Activated B cell treated with CpG ODN at 0.5 μM for 24 hours (primary cell): ENCODE data around the gene P2RY6. TPM values are rescaled to one million over a fixed set of nuclear protein-coding genes. Genes with fewer than 3 reads are reported as not detected.

Experiments used
- ATAC-seq: fragments of 200-7000 bp; cut with Tn5 transposase; one replicate; pipeline ENCODE4 v1.10.0; 2021; ENCODE audit warnings: low read depth, mild to moderate bottlenecking, moderate library complexity
- CTCF ChIA-PET: fragments of 350-600 bp; sonication (Branson Sonifier 250); formaldehyde crosslinking; loops from one replicate; lab custom pipeline; 2021; ENCODE audit warnings: antibody characterized with exemption; lab: Charles Lee
- POLR2A ChIA-PET: fragments of 350-600 bp; sonication (Branson Sonifier 250); formaldehyde crosslinking; loops from one replicate; lab custom pipeline; 2021; ENCODE audit warnings: antibody characterized with exemption; lab: Charles Lee
- DNase-seq: peaks from one replicate; pipeline ENCODE4 v3.0.0; 2022
- H3K27ac Mint-ChIP-seq: one replicate; pipeline ENCODE4 v1.8.0; 2020; ENCODE audit warnings: mixed read lengths
- H3K27me3 Mint-ChIP-seq: one replicate; pipeline ENCODE4 v1.8.0; 2021; ENCODE audit warnings: mixed read lengths
- H3K36me3 Mint-ChIP-seq: one replicate; pipeline ENCODE4 v1.8.0; 2021; ENCODE audit warnings: low read depth, mixed read lengths
- H3K4me1 Mint-ChIP-seq: one replicate; pipeline ENCODE4 v1.8.0; 2021; ENCODE audit warnings: mixed read lengths
- H3K4me3 Mint-ChIP-seq: one replicate; pipeline ENCODE4 v1.8.0; 2020; ENCODE audit warnings: mild to moderate bottlenecking, mixed read lengths
- H3K9me3 Mint-ChIP-seq: one replicate; pipeline ENCODE4 v1.8.0; 2020; ENCODE audit warnings: mixed read lengths
- intact Hi-C: fragments of 100-400 bp; cut with micrococcal nuclease; formaldehyde crosslinking; loops from one replicate; pipeline ENCODE4 v1.15.1; 2024
- total RNA-seq: library from RNA; stranded (reverse); gene quantifications from 2 replicates; pipeline ENCODE4 v1.2.3, GENCODE V29; 2022
- TF ChIP-seq, protein P1 (sequence below): fragments of 200-600 bp; IDR thresholded peaks from one replicate; pipeline ENCODE4 v1.8.0; 2022; ENCODE audit warnings: antibody characterized with exemption, mild to moderate bottlenecking

P2RY6 gene
- total RNA-seq, 1 donor from 2014 or later, result 0.22 TPM

DNA sequence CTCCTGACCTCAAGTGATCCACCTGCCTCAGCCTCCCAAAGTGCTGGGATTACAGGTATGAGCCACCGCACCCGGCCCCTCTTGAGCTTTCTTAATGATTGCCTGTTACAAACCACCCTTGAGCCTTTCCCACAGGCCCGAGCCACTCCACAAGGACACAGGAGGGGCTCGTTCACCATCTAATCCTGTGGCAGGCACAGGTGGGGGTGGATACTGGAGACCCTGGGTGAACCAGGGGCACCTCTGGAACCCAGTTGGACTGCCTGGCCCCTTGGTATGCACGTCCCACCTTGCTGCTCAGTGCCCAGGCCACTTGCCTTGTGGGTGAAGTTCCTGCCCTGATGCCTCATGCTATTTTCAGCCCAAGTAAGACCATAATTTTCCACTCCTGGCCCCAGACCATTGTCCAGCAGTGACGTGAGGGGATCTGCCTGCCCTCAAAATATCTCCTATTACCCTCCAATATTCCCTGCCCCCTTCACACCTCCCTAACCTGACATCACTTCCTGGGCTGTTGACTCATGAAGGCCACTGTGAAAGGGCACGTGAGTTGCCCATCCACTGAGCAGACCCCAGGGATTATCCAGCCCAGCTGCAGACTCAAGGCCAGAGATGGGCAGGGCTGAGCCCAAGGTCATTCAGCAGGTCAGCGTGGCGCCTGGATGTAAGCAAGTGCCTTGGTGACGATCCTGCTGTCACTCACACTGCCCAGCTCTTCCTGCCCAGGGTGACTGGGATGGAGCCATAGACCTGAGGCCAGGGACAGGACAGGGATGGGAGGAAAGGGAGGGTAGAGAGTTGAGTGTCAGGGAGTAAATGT lies 34.5 kb upstream of the P2RY6 start:
- ATAC-seq (no peak), DNase-seq (no peak)
- no peak overlapping the region for H3K4me3 Mint-ChIP-seq
- ChIA-PET CTCF (interaction anchor here (1.5 to 4.0 kb wide), 4 partner anchors 48 to 59 kb away, joined by 3 to 40 read pairs (median 11); no protein-coding TSS in a partner anchor), POLR2A (interaction anchor here (1.0 to 1.3 kb wide), 3 partner anchors 48 to 51 kb away, joined by 3 to 5 read pairs (median 5); no protein-coding TSS in a partner anchor)
- intact Hi-C loops, result loop anchor here (1.0 kb wide), 1 partner anchor 52 kb away; no protein-coding TSS in a partner anchor
- no peaks in the 10 kb centered on the region for H3K9me3 Mint-ChIP-seq
- peaks cover 5% of the 10 kb centered on the region for H3K27me3 Mint-ChIP-seq
- H3K27ac Mint-ChIP-seq, result no peak overlapping the region
- peaks cover 2% of the 10 kb centered on the region for H3K4me1 Mint-ChIP-seq
- TF ChIP-seq, protein P1, sequence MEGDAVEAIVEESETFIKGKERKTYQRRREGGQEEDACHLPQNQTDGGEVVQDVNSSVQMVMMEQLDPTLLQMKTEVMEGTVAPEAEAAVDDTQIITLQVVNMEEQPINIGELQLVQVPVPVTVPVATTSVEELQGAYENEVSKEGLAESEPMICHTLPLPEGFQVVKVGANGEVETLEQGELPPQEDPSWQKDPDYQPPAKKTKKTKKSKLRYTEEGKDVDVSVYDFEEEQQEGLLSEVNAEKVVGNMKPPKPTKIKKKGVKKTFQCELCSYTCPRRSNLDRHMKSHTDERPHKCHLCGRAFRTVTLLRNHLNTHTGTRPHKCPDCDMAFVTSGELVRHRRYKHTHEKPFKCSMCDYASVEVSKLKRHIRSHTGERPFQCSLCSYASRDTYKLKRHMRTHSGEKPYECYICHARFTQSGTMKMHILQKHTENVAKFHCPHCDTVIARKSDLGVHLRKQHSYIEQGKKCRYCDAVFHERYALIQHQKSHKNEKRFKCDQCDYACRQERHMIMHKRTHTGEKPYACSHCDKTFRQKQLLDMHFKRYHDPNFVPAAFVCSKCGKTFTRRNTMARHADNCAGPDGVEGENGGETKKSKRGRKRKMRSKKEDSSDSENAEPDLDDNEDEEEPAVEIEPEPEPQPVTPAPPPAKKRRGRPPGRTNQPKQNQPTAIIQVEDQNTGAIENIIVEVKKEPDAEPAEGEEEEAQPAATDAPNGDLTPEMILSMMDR, result no peak
- no peaks in the 10 kb centered on the region for H3K36me3 Mint-ChIP-seq

DNA sequence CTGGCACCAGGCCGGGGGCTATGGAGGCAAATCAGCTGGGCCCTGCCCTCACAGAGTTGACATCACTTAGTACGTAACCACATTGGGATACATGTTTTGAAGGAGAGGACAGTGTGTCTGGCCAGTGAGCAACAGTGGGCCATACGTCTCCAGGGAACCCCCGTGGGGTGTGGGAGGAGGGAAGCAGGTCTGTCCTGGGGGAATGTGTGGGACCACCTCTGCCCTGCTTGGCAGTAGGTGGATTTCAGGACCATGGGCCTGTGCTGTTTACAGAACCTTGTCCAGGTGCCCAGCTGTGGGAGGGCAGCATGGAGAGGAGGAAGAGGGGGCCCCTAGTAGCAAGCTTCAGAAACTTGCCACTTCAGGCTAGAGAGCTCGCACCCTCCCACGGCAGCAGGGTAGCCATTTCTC lies 33.0 kb upstream of the P2RY6 start:
- CTCF ChIA-PET, result interaction anchor here (0.9 to 7.2 kb wide), 2 partner anchors 33 to 54 kb away, joined by 4 to 87 read pairs; no protein-coding TSS in a partner anchor
- Mint-ChIP-seq H3K9me3 (no peaks in the 10 kb centered on the region), H3K27me3 (peaks cover 5% of the 10 kb centered on the region), H3K4me3 (no peak overlapping the region), H3K4me1 (peaks cover 4% of the 10 kb centered on the region), H3K36me3 (no peaks in the 10 kb centered on the region), H3K27ac (no peak overlapping the region)
- TF ChIP-seq, protein P1, result no peak
- DNase-seq (no peak), ATAC-seq (no peak)
- POLR2A ChIA-PET, result no interaction called here
- intact Hi-C loops, result no loop called here

DNA sequence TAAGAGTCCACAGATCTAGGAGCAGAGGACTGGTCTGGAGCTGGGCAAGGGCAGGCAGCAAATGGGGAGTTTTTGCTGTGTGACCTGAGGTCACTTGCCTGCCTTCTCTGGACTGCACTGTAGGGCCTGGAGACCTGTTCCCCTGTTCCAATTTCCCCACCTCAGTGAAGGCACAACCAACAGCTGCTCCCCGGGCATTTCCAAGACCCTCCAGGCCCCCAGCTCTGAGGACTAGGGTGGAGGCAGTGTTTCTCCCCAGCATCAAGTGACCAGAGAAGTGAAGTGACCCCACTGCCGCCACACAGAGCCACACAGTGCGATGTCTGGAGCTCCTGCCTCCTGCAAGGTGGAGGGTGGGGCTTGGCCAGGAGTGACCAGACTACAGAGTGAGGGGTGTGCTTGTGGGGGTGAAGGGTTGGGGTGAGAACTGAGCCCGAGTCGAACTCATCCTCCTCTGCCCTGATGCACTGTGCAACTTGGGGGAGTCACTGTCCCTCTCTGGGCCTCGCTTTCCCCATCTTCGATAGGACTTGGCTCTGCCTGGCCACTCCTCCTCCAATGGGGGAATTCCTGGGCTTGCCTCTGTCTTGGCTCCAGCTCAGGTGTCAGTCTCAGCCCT lies 32.5 kb upstream of the P2RY6 start:
- intact Hi-C loops, result loop anchor here (5.0 kb wide), 1 partner anchor 517 kb away; no protein-coding TSS in a partner anchor
- Mint-ChIP-seq H3K4me1 (peaks cover 4% of the 10 kb centered on the region), H3K27ac (no peak overlapping the region), H3K9me3 (no peaks in the 10 kb centered on the region), H3K27me3 (peaks cover 5% of the 10 kb centered on the region), H3K4me3 (no peak overlapping the region), H3K36me3 (no peaks in the 10 kb centered on the region)
- DNase-seq, result no peak
- TF ChIP-seq, protein P1, result no peak
- ChIA-PET POLR2A (no interaction called here), CTCF (interaction anchor here (0.9 to 7.2 kb wide), 2 partner anchors 33 to 55 kb away, joined by 4 to 87 read pairs; no protein-coding TSS in a partner anchor)
- ATAC-seq, result no peak

DNA sequence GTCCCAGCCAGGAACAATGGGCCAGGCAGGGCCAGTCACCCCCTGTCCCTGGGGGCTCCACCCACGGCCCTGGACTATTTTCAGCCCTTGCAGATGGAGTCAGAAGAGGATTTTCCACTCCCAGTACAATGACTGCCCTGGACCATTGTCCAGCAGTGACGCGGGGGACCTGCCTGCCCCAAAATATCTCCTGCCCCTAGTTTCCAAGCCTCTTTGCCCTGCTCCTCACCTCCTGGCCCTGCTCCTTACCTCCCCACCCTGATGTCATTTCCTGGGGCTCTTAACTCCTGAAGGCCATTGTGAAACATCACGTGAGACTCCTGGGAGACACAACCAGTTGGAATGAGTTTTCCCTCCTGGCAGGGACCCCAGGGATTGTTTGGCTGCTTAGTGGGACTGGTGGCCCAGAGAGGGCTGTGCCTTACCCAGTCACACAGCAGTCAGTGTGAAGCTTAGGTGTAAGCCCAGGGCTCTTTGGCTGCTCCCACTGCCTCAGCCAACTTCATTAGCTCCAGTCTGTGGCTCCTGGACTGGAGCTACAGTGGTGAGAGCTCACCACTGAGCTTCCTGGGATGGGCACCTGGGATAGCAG lies 31.9 kb upstream of the P2RY6 start:
- no peak overlapping the region for H3K27ac Mint-ChIP-seq
- CTCF ChIA-PET, result interaction anchor here (7.2 kb wide), 1 partner anchor 55 kb away, joined by 87 read pairs; no protein-coding TSS in a partner anchor

More for the DNA sequence above, 31.9 kb upstream of the P2RY6 start:
- H3K9me3 Mint-ChIP-seq, result no peaks in the 10 kb centered on the region
- intact Hi-C loops, result loop anchor here (5.0 kb wide), 1 partner anchor 518 kb away; no protein-coding TSS in a partner anchor
- H3K4me1 Mint-ChIP-seq, result peaks cover 4% of the 10 kb centered on the region
- POLR2A ChIA-PET, result no interaction called here
- H3K27me3 Mint-ChIP-seq, result peaks cover 5% of the 10 kb centered on the region
- no peak for DNase-seq
- ATAC-seq, result no peak
- no peaks in the 10 kb centered on the region for H3K36me3 Mint-ChIP-seq
- TF ChIP-seq, protein P1, result no peak
- no peak overlapping the region for H3K4me3 Mint-ChIP-seq
